Nephron progenitor cell (in vitro differentiated cells): Measurements from ENCODE around the gene FBXO36.

Source experiments
- DNase-seq: peaks from one replicate; pipeline ENCODE4 v3.0.0; 2021
- H3K27ac Mint-ChIP-seq: 2 replicates; pipeline ENCODE4 v1.8.0; 2021; ENCODE audit warnings: mild to moderate bottlenecking, moderate library complexity, mixed read lengths
- H3K27me3 Mint-ChIP-seq: 2 replicates; pipeline ENCODE4 v1.8.0; 2021; ENCODE audit warnings: mild to moderate bottlenecking, low read depth, mixed read lengths; ENCODE audit not compliant: poor library complexity
- H3K36me3 Mint-ChIP-seq: 2 replicates; pipeline ENCODE4 v1.8.0; 2021; ENCODE audit warnings: low read depth, mixed read lengths
- H3K4me1 Mint-ChIP-seq: 2 replicates; pipeline ENCODE4 v1.8.0; 2021; ENCODE audit warnings: mixed read lengths
- H3K4me3 Mint-ChIP-seq: 2 replicates; pipeline ENCODE4 v1.8.0; 2021; ENCODE audit warnings: mild to moderate bottlenecking, moderate library complexity, mixed read lengths
- H3K9me3 Mint-ChIP-seq: 2 replicates; pipeline ENCODE4 v1.8.0; 2021; ENCODE audit warnings: mild to moderate bottlenecking, moderate library complexity, mixed read lengths
- CTCF ChIP-seq: fragments of 200-600 bp; sonication (generic); IDR thresholded peaks from 2 replicates; pipeline ENCODE4 v1.5.0; 2021; ENCODE audit warnings: antibody characterized with exemption

Gene FBXO36

GRCh38 chr2:230050136-230050535, 127.8 kb downstream of the FBXO36 start:
- Mint-ChIP-seq H3K27ac (no peak overlapping the region), H3K36me3 (peaks cover 5% of the 10 kb centered on the region), H3K27me3 (peaks cover 8% of the 10 kb centered on the region), H3K9me3 (no peaks in the 10 kb centered on the region), H3K4me1 (no peaks in the 10 kb centered on the region), H3K4me3 (no peak overlapping the region)
- DNase-seq: no peak
- TF ChIP-seq CTCF: no peak

- Mint-ChIP-seq H3K27ac (no peak overlapping the region), H3K4me3 (no peak overlapping the region), H3K36me3 (no peaks in the 10 kb centered on the region), H3K9me3 (no peaks in the 10 kb centered on the region), H3K4me1 (no peaks in the 10 kb centered on the region), H3K27me3 (no peaks in the 10 kb centered on the region)
- no peak for DNase-seq
- no peak for TF ChIP-seq CTCF
Measured at GRCh38 chr2:230052299-230052698, 130.0 kb downstream of the FBXO36 start.

GRCh38 chr2:230053753-230054478, 131.6 kb downstream of the FBXO36 start:
- no peak overlapping the region for H3K4me3 Mint-ChIP-seq
- no peak for DNase-seq
- no peaks in the 10 kb centered on the region for H3K4me1 Mint-ChIP-seq
- peaks cover 4% of the 10 kb centered on the region for H3K36me3 Mint-ChIP-seq
- no peaks in the 10 kb centered on the region for H3K27me3 Mint-ChIP-seq
- no peaks in the 10 kb centered on the region for H3K9me3 Mint-ChIP-seq
- no peak overlapping the region for H3K27ac Mint-ChIP-seq
- TF ChIP-seq CTCF: no peak

GRCh38 chr2:230060672-230061293, 138.5 kb downstream of the FBXO36 start:
- Mint-ChIP-seq H3K4me3 (no peak overlapping the region), H3K27me3 (peaks cover 19% of the 10 kb centered on the region), H3K27ac (no peak overlapping the region), H3K36me3 (peaks cover 4% of the 10 kb centered on the region), H3K9me3 (no peaks in the 10 kb centered on the region), H3K4me1 (no peaks in the 10 kb centered on the region)
- DNase-seq: no peak
- no peak for TF ChIP-seq CTCF
